ENCODE data around the gene SLC46A1. TPM values are rescaled to one million over a fixed set of nuclear protein-coding genes. Genes with fewer than 3 reads are reported as not detected.

Gene SLC46A1
- total and polyA plus RNA-seq, 2 experiments from 2014 or later = 3.3 to 12.5 TPM

DNA sequence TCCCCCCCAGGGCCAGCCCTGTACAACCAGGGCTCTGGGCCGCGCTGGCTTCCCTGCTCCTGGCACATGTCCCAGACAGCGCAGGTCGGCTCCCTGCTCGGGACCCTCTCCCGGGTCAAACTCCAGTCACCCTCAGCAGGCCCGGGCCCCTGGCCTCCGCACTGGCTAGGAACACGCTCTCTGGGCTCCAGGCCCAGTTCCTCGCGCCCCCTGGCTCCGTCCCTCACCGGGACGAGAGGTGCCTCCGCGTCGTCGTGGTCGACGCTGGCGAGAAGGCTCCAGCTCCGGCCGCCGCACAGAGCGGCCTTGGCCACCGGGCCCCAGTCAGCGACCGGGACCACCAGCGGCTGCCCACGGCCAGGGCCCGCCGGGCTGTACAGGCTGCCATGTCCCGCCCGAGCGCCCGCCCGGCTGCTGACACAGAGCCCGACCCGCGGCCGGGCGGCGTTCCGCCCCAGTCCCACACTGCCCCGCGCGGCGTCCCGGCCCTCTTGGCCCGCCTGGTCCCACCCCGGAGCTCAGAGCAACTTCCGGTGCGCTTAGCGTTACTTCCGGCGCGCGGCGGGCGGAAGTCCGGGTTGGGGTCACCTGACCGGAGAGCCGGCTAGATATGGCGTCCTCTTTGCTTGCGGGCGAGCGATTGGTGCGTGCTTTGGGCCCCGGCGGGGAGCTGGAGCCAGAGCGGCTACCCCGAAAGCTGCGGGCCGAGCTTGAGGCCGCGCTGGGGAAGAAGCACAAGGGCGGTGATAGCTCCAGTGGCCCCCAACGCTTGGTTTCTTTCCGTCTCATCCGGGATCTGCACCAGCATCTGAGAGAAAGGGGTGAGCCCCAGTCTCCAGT lies 48.7 kb downstream of the SLC46A1 start, which contains the start of gene POLDIP2:
POLDIP2 (minus strand) TSS at position 467 of the 840 bp plus-strand sequence; CDS start at position 388, 79 bp downstream.
- peaks cover 14% of the 10 kb centered on the region for H3K4me1 Mint-ChIP-seq
- Histone ChIP-seq H3K9me2 (ENCODE audit: insufficient read depth) (no peaks in the 10 kb centered on the region), H3K4me3 (peak within 1 kb of the TSS; percentile 89), H3K36me3 (ENCODE audit: insufficient read depth) (peaks cover 17% of the 10 kb centered on the region), H4K20me1 (replicated peaks; ENCODE audit: insufficient read depth) (no peaks in the 10 kb centered on the region; the same call in 1 of the 2 replicates), H3K27me3 (ENCODE audit: insufficient read depth) (no peaks in the 10 kb centered on the region), H3K27ac (ENCODE audit: low read depth) (peak within 1 kb of the TSS; percentile 83), H3K4me2 (peak within 1 kb of the TSS; percentile 89), H3F3A (replicated peaks; ENCODE audit: low read depth) (no peaks in the 10 kb centered on the region; the same call in 1 of the 2 replicates), H3K79me2 (replicated peaks; ENCODE audit: insufficient read depth) (peaks cover 24% of the 10 kb centered on the region), H2AFZ (peak within 1 kb of the TSS; percentile 89), H3K4me1 (ENCODE audit: insufficient read depth) (peaks cover 13% of the 10 kb centered on the region)
- DNase-seq (ENCODE audit: low spot score) = peak; percentile 97
- peaks cover 69% of the 10 kb centered on the region for H3K36me3 Mint-ChIP-seq (ENCODE audit: low read depth)
- peak within 1 kb of the TSS; percentile 93 for H3K27ac Mint-ChIP-seq
- no peak for TF ChIP-seq STAT1 (IDR thresholded peaks at IDR 0.05; ENCODE audit: unreplicated experiment)
- TF ChIP-seq ZNF331 (CRISPR knock-in tag; IDR thresholded peaks at IDR 0.05; ENCODE audit: low read depth) = no peak
- peak; percentile 83 for TF ChIP-seq CREB1 (CRISPR knock-in tag; IDR thresholded peaks at IDR 0.05; ENCODE audit: low read depth)
- TF ChIP-seq ZNF114 (CRISPR knock-in tag; IDR thresholded peaks at IDR 0.05) = no peak
- TF ChIP-seq EZH2 (IDR thresholded peaks at IDR 0.05; ENCODE audit: low read depth, unreplicated experiment) = no peak
- no peak for TF ChIP-seq EZH2phosphoT487 (IDR thresholded peaks at IDR 0.05; ENCODE audit: unreplicated experiment)
- TF ChIP-seq, protein P1, sequence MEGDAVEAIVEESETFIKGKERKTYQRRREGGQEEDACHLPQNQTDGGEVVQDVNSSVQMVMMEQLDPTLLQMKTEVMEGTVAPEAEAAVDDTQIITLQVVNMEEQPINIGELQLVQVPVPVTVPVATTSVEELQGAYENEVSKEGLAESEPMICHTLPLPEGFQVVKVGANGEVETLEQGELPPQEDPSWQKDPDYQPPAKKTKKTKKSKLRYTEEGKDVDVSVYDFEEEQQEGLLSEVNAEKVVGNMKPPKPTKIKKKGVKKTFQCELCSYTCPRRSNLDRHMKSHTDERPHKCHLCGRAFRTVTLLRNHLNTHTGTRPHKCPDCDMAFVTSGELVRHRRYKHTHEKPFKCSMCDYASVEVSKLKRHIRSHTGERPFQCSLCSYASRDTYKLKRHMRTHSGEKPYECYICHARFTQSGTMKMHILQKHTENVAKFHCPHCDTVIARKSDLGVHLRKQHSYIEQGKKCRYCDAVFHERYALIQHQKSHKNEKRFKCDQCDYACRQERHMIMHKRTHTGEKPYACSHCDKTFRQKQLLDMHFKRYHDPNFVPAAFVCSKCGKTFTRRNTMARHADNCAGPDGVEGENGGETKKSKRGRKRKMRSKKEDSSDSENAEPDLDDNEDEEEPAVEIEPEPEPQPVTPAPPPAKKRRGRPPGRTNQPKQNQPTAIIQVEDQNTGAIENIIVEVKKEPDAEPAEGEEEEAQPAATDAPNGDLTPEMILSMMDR (conservative IDR thresholded peaks at IDR 0.05; ENCODE audit: low read depth in 2 of 2) = no peak
- TF ChIP-seq, protein P2, sequence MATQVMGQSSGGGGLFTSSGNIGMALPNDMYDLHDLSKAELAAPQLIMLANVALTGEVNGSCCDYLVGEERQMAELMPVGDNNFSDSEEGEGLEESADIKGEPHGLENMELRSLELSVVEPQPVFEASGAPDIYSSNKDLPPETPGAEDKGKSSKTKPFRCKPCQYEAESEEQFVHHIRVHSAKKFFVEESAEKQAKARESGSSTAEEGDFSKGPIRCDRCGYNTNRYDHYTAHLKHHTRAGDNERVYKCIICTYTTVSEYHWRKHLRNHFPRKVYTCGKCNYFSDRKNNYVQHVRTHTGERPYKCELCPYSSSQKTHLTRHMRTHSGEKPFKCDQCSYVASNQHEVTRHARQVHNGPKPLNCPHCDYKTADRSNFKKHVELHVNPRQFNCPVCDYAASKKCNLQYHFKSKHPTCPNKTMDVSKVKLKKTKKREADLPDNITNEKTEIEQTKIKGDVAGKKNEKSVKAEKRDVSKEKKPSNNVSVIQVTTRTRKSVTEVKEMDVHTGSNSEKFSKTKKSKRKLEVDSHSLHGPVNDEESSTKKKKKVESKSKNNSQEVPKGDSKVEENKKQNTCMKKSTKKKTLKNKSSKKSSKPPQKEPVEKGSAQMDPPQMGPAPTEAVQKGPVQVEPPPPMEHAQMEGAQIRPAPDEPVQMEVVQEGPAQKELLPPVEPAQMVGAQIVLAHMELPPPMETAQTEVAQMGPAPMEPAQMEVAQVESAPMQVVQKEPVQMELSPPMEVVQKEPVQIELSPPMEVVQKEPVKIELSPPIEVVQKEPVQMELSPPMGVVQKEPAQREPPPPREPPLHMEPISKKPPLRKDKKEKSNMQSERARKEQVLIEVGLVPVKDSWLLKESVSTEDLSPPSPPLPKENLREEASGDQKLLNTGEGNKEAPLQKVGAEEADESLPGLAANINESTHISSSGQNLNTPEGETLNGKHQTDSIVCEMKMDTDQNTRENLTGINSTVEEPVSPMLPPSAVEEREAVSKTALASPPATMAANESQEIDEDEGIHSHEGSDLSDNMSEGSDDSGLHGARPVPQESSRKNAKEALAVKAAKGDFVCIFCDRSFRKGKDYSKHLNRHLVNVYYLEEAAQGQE (IDR thresholded peaks at IDR 0.05; ENCODE audit: unreplicated experiment) = no peak
- TF ChIP-seq, protein P3, sequence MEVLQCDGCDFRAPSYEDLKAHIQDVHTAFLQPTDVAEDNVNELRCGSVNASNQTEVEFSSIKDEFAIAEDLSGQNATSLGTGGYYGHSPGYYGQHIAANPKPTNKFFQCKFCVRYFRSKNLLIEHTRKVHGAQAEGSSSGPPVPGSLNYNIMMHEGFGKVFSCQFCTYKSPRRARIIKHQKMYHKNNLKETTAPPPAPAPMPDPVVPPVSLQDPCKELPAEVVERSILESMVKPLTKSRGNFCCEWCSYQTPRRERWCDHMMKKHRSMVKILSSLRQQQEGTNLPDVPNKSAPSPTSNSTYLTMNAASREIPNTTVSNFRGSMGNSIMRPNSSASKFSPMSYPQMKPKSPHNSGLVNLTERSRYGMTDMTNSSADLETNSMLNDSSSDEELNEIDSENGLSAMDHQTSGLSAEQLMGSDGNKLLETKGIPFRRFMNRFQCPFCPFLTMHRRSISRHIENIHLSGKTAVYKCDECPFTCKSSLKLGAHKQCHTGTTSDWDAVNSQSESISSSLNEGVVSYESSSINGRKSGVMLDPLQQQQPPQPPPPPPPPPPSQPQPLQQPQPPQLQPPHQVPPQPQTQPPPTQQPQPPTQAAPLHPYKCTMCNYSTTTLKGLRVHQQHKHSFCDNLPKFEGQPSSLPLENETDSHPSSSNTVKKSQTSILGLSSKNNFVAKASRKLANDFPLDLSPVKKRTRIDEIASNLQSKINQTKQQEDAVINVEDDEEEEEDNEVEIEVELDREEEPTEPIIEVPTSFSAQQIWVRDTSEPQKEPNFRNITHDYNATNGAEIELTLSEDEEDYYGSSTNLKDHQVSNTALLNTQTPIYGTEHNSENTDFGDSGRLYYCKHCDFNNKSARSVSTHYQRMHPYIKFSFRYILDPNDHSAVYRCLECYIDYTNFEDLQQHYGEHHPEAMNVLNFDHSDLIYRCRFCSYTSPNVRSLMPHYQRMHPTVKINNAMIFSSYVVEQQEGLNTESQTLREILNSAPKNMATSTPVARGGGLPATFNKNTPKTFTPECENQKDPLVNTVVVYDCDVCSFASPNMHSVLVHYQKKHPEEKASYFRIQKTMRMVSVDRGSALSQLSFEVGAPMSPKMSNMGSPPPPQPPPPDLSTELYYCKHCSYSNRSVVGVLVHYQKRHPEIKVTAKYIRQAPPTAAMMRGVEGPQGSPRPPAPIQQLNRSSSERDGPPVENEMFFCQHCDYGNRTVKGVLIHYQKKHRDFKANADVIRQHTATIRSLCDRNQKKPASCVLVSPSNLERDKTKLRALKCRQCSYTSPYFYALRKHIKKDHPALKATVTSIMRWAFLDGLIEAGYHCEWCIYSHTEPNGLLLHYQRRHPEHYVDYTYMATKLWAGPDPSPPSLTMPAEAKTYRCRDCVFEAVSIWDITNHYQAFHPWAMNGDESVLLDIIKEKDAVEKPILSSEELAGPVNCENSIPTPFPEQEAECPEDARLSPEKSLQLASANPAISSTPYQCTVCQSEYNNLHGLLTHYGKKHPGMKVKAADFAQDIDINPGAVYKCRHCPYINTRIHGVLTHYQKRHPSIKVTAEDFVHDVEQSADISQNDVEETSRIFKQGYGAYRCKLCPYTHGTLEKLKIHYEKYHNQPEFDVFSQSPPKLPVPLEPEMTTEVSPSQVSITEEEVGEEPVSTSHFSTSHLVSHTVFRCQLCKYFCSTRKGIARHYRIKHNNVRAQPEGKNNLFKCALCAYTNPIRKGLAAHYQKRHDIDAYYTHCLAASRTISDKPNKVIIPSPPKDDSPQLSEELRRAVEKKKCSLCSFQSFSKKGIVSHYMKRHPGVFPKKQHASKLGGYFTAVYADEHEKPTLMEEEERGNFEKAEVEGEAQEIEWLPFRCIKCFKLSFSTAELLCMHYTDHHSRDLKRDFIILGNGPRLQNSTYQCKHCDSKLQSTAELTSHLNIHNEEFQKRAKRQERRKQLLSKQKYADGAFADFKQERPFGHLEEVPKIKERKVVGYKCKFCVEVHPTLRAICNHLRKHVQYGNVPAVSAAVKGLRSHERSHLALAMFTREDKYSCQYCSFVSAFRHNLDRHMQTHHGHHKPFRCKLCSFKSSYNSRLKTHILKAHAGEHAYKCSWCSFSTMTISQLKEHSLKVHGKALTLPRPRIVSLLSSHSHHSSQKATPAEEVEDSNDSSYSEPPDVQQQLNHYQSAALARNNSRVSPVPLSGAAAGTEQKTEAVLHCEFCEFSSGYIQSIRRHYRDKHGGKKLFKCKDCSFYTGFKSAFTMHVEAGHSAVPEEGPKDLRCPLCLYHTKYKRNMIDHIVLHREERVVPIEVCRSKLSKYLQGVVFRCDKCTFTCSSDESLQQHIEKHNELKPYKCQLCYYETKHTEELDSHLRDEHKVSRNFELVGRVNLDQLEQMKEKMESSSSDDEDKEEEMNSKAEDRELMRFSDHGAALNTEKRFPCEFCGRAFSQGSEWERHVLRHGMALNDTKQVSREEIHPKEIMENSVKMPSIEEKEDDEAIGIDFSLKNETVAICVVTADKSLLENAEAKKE (CRISPR knock-in tag; IDR thresholded peaks at IDR 0.05) = no peak
- no peak for TF ChIP-seq NANOG (IDR thresholded peaks at IDR 0.05; ENCODE audit: borderline replicate concordance)
- TF ChIP-seq JUNB (IDR thresholded peaks at IDR 0.05; ENCODE audit: unreplicated experiment) = no peak
- peak; percentile 68; the same call in 1 of the 2 replicates for TF ChIP-seq POLR2AphosphoS5 (IDR thresholded peaks at IDR 0.05; ENCODE audit: low read depth)
- TF ChIP-seq, protein P4, sequence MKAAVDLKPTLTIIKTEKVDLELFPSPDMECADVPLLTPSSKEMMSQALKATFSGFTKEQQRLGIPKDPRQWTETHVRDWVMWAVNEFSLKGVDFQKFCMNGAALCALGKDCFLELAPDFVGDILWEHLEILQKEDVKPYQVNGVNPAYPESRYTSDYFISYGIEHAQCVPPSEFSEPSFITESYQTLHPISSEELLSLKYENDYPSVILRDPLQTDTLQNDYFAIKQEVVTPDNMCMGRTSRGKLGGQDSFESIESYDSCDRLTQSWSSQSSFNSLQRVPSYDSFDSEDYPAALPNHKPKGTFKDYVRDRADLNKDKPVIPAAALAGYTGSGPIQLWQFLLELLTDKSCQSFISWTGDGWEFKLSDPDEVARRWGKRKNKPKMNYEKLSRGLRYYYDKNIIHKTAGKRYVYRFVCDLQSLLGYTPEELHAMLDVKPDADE (IDR thresholded peaks at IDR 0.05) = peak; percentile 91
- H3K4me3 Mint-ChIP-seq = peak within 1 kb of the TSS; percentile 94
- peak; percentile 99 for ATAC-seq
- H3K27me3 Mint-ChIP-seq (ENCODE audit: insufficient read depth, low read depth, poor library complexity) = peaks cover 6% of the 10 kb centered on the region
- H3K9me3 Mint-ChIP-seq = no peaks in the 10 kb centered on the region; the same call in 2 of the 3 replicates

All from GM23338 (cell line).